Measurements from ENCODE around the gene SPRR1A. TPM values are rescaled to one million over a fixed set of nuclear protein-coding genes. Genes with fewer than 3 reads are reported as not detected.

Gene SPRR1A
- total RNA-seq, 4 donors from 2014 or later, result 57.4 to 1,951 (median 348) TPM

DNA sequence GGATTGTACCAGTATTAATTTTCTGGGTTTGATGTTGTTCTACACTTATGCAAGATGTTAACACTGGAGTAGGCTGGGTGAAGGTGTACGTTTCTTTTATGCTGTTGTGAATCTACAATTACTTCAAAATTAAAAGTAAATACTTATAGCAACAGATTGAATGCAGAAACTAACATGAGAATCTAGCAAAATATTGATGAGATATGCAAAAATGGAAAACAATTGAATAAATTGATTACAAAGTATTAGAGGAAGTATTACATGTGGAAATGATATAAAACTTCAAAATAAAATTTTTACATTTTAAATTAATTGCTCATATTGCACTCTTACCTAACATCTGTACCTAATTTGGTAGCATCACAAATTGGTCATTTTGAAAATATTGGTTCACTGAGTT lies 12.0 kb downstream of the SPRR1A start:
- peaks cover 0 to 3% (median 0%) of the 10 kb centered on the region in 3 donors for H3K9me3 ChIP-seq
- TF ChIP-seq, protein P1, sequence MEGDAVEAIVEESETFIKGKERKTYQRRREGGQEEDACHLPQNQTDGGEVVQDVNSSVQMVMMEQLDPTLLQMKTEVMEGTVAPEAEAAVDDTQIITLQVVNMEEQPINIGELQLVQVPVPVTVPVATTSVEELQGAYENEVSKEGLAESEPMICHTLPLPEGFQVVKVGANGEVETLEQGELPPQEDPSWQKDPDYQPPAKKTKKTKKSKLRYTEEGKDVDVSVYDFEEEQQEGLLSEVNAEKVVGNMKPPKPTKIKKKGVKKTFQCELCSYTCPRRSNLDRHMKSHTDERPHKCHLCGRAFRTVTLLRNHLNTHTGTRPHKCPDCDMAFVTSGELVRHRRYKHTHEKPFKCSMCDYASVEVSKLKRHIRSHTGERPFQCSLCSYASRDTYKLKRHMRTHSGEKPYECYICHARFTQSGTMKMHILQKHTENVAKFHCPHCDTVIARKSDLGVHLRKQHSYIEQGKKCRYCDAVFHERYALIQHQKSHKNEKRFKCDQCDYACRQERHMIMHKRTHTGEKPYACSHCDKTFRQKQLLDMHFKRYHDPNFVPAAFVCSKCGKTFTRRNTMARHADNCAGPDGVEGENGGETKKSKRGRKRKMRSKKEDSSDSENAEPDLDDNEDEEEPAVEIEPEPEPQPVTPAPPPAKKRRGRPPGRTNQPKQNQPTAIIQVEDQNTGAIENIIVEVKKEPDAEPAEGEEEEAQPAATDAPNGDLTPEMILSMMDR (IDR thresholded peaks at IDR 0.05), result no peak
- TF ChIP-seq POLR2A (IDR thresholded peaks at IDR 0.05), result no peak
- intact Hi-C loops (cut with DNase I), result no loop called here
- H3K4me3 ChIP-seq, result no peak overlapping the region
- no peak overlapping the region for H3K27ac ChIP-seq
- H3K4me1 ChIP-seq, result peaks cover 0 to 42% (median 0%) of the 10 kb centered on the region in 3 donors
- H3K27me3 ChIP-seq, result no peaks in the 10 kb centered on the region
- H3K36me3 ChIP-seq, result no peaks in the 10 kb centered on the region
- no peak for DNase-seq
- 25 to 29% methylated on average over 1 of the region's 1 CpG for WGBS, 2 donors

DNA sequence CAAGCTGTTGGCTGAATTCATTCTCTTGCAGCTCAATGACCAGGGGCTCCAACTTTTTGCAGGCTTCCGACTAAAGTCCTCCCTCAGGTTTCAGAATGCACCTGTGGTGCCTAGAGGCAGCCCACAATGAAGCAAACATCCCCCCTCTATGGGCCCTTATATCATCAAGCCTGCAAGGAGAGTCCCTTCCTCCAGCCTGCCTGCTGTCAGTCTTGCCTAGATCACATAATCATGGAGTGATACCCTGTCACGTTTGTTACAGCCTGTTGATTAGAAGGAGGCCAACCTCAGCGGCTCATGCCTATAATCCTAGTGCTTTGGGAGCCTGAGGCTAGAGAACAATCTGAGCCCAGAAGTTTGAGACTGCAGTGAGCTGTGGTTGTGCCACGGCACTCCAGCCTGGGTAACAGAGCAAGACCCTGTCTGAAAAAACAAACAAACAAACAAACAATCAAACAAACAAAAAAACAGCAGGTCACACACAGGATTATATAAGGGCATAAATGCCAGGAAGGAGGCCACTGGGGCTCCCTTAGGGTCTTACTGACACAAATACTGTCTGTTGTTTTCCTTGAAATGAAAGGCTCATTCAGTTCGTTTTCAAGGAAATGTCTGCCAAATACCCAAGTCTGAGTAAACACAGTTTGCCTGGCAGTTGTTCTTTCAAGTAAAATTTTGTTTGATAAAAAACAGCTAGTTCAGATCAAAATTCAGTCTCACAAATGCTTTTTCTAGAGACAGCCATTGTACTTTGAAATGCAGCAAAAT lies 12.9 kb downstream of the SPRR1A start:
- Histone ChIP-seq H3K4me1 (peaks cover 0 to 43% (median 0%) of the 10 kb centered on the region in 3 donors), H3K4me3 (no peak overlapping the region), H3K36me3 (no peaks in the 10 kb centered on the region), H3K27me3 (no peaks in the 10 kb centered on the region), H3K27ac (peak overlapping the region in 3 of 4 donors; percentile 2 to 56 (median 51)), H3K9me3 (peaks cover 0 to 3% (median 0%) of the 10 kb centered on the region in 3 donors)
- intact Hi-C loops (cut with DNase I), result no loop called here
- no peak for TF ChIP-seq POLR2A (IDR thresholded peaks at IDR 0.05)
- TF ChIP-seq, protein P1 (IDR thresholded peaks at IDR 0.05), result no peak
- DNase-seq, result no peak
- WGBS, 2 donors, result 21 to 45% methylated on average over 2 to 4 of the region's 5 CpGs

DNA sequence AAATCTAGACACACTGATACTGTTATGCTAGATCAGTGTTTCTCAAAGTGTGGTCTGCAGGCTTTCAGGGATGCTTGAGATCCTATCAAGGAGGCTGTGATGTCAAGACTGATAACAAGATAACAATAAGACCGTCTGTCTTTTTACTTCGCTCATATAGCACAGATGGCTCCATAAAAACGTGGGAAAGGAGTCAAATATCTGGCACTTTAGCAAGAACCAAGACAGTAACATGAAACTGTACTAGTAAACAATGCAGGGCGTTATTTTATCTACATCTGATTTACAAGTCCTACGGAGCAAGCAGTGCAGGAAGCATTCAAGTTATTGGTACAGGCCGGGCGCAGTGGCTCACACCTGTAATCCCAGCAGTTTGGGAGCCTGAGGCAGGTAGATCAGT lies 14.0 kb downstream of the SPRR1A start:
- Histone ChIP-seq H3K27me3 (no peaks in the 10 kb centered on the region), H3K4me1 (peaks cover 0 to 48% (median 0%) of the 10 kb centered on the region in 3 donors), H3K4me3 (no peak overlapping the region), H3K9me3 (peaks cover 0 to 3% (median 0%) of the 10 kb centered on the region in 3 donors), H3K36me3 (no peaks in the 10 kb centered on the region), H3K27ac (peak overlapping the region in 2 of 4 donors; percentile 84 to 91)
- WGBS, 2 donors, result 52 to 56% methylated on average over 7 of the region's 7 CpGs
- no peak for DNase-seq
- intact Hi-C loops (cut with DNase I), result no loop called here
- TF ChIP-seq POLR2A (IDR thresholded peaks at IDR 0.05), result no peak
- TF ChIP-seq, protein P1 (IDR thresholded peaks at IDR 0.05), result no peak

DNA sequence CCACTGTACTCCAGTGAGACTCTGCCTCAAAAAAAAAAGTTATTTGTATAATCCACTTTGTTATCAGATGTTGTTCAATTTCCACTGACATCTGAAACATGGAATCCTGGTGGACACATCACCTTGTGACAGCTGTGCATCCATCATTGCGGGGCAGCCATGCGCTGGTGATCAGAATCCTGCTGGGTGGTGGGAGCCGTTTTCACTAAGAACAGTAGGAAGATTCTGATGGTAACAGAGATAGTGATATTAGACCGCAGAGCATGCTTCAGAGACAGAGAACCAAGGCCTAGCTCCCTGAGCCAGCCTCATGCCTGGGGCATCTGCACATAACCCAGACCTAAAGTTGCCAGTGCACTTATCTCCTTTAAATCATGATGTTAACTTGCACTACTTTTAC lies 14.6 kb downstream of the SPRR1A start:
- no peak for DNase-seq
- H3K4me1 ChIP-seq, result peaks cover 0 to 48% (median 0%) of the 10 kb centered on the region in 3 donors
- TF ChIP-seq POLR2A (IDR thresholded peaks at IDR 0.05), result no peak
- TF ChIP-seq, protein P1 (IDR thresholded peaks at IDR 0.05), result no peak
- 83 to 88% methylated on average over 3 to 4 of the region's 4 CpGs for WGBS, 2 donors
- H3K9me3 ChIP-seq, result peaks cover 0 to 3% (median 0%) of the 10 kb centered on the region in 3 donors
- H3K27me3 ChIP-seq, result no peaks in the 10 kb centered on the region
- peak overlapping the region; percentile 17 to 91 (median 79) for H3K27ac ChIP-seq
- H3K36me3 ChIP-seq, result no peaks in the 10 kb centered on the region
- H3K4me3 ChIP-seq, result no peak overlapping the region
- intact Hi-C loops (cut with DNase I), result no loop called here

DNA sequence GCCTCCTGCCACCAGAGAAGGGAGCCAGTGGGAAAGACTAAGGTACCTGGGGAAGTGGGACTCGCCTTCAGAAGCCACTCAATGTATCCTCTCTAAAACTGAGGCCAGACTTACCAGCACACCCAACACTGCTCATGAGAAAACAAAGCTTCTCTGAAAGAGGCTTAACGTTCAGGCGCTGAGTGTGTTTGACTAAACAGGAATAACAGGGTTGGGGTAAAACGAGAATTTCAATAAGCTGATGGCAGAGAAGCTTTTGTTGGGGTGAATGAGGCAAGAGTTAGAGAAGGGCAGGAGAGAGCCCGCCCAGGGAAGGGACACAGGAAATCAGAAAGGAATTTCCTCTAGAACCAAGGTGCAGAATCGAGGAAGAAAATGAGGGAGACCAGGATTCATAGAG lies 15.9 kb downstream of the SPRR1A start:
- Histone ChIP-seq H3K27me3 (no peaks in the 10 kb centered on the region), H3K9me3 (peaks cover 0 to 3% (median 0%) of the 10 kb centered on the region in 3 donors), H3K4me3 (no peak overlapping the region), H3K36me3 (no peaks in the 10 kb centered on the region), H3K27ac (peak overlapping the region; percentile 74 to 91 (median 84)), H3K4me1 (peaks cover 0 to 48% (median 0%) of the 10 kb centered on the region in 3 donors)
- no peak for DNase-seq
- 41 to 55% methylated on average over 6 of the region's 6 CpGs for WGBS, 2 donors
- TF ChIP-seq, protein P1 (IDR thresholded peaks at IDR 0.05), result no peak
- TF ChIP-seq POLR2A (IDR thresholded peaks at IDR 0.05), result no peak
- intact Hi-C loops (cut with DNase I), result no loop called here

Data from esophagus squamous epithelium (tissue), 5 donors.